Gastrocnemius medialis (tissue), 4 donors: ENCODE measurements around the gene TRAK1.

Experiments used
- POLR2A ChIP-seq, 2 donors: fragments of 450-650 bp; IDR thresholded peaks; one replicate each; pipeline ENCODE4 v1.6.1; 2017; ENCODE audit warnings: antibody characterized with exemption in 2 of 2, mild to moderate bottlenecking in 2 of 2, moderate library complexity in 2 of 2
- TF ChIP-seq, protein P1 (sequence below), 5 experiments: fragments of 450-650 bp in 3 of 5; fragments of 200-600 bp in 2 of 5; sonication (generic) in 2 of 5; IDR thresholded peaks in 4 of 5; conservative IDR thresholded peaks in 1 of 5; 1 replicate in 4 of 5; 2 replicates in 1 of 5; pipeline ENCODE4 v1.5.1; 2016 to 2019; ENCODE audit warnings: antibody characterized with exemption in 5 of 5, mild to moderate bottlenecking in 3 of 5, moderate library complexity in 3 of 5

DNA sequence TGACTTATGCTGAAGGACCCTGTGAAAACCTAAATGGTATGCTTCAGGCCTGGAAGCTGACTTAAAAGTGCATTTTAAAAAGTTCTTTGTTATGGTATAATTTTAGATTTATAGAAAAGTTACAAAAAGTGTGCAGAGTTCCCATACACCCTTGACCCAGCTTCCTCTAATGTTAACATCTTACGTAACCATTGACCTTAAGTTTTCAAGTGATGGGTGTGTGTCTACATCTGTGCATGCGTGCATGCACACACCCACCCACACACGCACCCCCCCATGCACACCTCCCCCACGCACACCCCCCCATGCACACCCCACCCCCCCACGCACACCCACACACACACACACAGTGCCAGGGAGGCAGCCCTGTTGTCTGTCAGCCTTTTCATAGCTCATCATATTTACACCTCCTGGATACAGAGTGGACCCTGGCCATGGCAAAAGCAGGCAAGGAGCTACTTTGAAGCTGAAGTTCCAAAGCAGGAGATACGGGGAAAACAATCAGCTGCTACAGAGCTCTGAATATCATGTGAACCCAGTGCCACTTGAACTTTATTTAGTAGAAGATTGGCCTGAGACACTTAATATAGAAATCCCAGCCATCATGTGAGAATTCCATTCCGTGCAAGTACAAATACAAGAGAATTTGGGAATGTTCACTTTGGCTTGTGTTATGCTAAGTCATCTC lies 30.0 kb upstream of the TRAK1 start:
- TF ChIP-seq, protein P1, sequence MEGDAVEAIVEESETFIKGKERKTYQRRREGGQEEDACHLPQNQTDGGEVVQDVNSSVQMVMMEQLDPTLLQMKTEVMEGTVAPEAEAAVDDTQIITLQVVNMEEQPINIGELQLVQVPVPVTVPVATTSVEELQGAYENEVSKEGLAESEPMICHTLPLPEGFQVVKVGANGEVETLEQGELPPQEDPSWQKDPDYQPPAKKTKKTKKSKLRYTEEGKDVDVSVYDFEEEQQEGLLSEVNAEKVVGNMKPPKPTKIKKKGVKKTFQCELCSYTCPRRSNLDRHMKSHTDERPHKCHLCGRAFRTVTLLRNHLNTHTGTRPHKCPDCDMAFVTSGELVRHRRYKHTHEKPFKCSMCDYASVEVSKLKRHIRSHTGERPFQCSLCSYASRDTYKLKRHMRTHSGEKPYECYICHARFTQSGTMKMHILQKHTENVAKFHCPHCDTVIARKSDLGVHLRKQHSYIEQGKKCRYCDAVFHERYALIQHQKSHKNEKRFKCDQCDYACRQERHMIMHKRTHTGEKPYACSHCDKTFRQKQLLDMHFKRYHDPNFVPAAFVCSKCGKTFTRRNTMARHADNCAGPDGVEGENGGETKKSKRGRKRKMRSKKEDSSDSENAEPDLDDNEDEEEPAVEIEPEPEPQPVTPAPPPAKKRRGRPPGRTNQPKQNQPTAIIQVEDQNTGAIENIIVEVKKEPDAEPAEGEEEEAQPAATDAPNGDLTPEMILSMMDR (IDR thresholded peaks at IDR 0.05 in 4 of 5, conservative IDR thresholded peaks at IDR 0.05 in 1 of 5) = no peak
- TF ChIP-seq POLR2A (IDR thresholded peaks at IDR 0.05) = no peak
